Activated gamma-delta T cell treated with Interleukin-2 at 50 U/mL for 16 hours (primary cell): ENCODE data around the gene CTNNA3.

Experiments used
- DNase-seq: peaks from one replicate; pipeline ENCODE4 v3.0.0-alpha.2; 2020

Gene CTNNA3

DNA sequence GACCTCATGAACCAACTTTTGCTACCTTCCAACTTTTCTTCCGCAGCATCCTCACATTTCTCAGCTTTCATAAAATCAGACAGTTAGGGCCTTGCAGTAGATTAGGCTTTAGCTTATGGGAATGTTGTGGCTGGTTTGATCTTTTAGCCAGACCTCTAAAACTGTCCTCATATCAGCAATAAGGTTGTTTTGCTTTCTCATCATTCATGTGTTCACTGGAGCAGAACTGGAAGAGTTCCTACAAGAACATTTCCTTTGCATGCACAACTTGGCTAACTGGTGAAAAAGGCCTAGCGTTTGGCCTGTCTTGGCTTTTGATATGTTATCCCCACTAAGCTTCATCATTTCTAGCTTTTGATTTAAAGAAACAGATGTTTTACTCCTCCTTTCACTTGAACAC, 900.1 kb downstream of the CTNNA3 start:
- DNase-seq: no peak

DNA sequence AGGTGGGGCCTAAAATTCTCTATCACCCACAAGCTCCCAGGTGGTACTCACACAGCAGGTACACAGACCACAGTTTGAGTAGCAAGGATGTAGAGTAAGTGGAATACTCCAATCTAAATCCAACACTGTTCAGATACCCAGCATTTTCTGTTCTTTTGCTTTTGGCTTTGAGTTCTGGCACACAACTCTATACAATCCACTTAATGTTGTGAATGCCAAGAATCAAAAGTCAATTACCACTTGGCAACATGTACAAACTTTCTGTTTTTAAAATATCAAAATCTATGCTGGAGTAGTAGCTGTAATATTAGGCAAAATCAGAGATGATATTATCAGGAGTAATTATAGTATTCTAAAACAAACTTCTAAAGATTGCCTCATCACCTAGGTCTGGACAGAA, 903.6 kb downstream of the CTNNA3 start:
- DNase-seq: no peak

DNA sequence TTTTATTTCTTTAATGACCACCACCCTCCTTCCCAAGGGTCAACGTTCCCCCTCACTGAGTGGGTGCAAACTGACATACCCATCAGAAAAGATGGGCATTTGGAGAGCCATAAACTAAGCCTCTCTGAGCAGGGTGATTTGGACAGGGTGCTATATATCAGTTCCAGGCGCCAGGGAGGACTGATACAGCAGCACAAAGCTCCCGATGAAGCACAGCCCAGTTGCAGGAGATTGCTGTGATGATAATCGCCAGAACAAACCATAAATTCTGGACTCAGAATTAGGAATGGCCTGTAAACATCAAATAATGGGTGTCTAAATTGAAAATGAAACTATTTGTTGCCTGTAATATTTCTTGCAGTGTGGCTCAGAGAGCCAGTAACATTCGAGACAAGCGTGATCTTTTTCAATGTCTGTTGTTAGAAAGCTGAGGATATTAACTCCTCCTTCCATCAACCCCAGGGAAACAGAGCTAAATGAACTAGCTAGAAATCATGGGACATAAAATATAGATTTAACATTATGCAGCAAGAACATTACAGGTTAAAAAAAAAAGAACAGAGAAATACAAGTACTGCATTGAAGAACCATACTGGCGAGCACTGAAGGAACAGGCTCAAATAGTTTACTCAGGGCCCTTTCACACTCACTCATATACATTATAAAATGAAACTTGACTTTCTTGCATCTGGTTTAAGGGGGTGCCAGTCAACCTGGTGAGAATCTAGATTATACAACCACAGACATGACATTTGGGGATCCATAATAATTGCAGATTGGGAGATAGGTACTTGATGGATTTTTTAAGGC, 907.6 kb downstream of the CTNNA3 start:
- no peak for DNase-seq

DNA sequence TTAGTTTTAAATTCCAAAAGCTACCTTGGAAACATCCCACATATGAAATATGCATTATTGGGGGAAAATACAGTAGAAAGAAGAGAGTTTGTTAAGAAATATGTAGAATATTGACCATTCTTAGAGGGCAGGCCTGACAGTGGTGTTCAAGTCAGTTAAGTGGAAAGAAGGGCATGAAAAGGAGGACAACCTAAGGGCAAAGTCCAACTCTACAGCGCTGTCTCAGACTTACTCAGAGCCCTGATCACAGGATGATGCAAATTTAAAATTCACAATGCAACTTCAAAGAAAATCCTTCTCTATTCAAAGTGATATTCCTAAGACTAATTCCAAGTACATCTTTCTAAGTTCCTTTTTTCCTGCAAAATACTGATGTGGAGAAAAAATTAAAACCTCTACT, 909.3 kb downstream of the CTNNA3 start:
- no peak for DNase-seq

DNA sequence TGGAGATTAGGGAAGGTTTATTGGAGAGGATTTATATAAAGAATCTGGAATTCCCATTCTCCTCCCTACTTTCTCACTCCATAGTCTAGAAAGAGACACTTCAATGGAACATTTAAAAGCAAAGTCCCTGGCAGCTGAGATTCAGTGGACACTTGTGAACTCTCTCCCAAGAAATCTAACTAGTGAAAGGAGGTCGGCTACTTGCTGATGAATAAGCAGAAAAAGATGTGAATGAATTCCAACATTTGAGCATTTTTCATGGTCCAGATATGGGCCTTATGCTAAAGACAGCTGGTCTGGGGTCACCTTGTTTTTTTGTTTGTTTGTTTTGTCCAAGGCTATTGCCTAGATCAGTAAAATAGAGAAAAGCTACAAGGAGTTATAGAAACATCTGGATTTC, 911.2 kb downstream of the CTNNA3 start:
- DNase-seq: no peak

DNA sequence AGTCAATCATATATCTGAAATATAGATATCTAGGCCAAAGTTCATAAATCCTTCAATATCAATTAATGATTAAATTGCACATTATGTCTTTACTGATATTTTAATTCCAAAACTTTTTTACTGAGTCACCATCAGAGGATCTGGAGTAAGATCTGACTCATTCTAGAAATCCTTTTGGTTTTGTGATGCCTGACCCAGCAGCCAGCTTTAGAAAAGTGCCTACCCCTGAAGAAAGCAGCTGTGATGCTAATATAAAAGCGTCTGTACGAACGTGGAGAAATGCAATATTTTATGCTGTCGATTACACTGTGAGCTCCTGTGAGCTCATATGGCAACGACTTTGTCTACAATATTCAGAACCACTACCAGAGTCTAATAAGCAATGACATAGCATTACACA, 912.7 kb downstream of the CTNNA3 start:
- no peak for DNase-seq

DNA sequence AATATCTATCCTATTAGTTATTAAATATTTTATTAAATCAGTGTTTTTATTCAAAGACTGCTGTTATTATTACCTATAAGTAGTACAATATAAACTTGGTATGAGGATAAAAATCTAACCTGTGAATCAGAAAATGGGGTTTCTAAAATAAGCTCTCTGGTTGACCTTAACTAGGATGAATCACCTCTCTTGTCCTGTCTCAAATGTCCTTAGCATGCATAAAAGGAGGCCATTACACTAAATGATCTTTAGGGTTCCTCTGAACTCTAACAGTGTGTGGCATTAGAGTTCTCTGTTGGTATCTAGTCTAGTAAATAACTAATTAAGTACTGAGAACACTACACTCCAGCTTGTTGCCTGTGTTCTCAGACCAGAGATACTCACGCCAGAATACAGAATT, 913.2 kb downstream of the CTNNA3 start:
- no peak for DNase-seq

DNA sequence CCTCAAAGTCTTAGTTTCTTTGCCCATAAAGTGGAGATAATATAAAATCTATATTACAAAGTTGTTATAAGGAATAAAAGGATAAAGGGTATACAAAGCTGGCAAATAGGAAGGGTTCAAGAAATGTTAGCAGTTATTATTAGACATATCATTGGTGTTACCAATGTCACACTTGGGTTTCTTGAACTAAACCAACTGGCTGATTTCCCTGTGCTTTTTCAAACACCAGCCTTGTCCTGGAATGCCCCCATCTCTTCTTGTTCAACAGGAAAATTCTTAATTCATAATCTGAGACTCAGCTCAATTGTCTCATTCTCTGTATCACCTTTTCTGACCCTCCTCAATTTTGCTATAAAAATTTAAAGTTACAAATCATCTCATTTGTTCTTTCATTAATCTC, 913.9 kb downstream of the CTNNA3 start:
- no peak for DNase-seq

DNA sequence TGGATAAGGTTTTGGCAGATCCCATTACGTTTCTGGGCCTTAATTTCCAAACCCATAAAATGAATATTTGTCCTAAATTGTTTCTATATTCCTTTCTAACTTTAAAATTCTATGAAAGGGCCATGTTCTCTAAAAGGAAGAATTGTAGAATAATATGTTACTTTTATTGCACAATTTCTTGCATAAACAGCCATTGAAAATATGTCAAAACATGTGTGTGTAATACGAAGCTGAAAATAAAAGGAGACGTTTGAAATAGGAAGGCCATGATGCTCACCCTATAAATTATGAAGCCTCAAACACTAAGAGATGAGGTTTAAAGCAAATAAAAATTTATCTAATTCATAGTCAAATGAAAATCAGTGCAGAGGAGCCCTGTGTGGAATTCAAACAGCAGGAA, 915.2 kb downstream of the CTNNA3 start:
- DNase-seq: no peak

DNA sequence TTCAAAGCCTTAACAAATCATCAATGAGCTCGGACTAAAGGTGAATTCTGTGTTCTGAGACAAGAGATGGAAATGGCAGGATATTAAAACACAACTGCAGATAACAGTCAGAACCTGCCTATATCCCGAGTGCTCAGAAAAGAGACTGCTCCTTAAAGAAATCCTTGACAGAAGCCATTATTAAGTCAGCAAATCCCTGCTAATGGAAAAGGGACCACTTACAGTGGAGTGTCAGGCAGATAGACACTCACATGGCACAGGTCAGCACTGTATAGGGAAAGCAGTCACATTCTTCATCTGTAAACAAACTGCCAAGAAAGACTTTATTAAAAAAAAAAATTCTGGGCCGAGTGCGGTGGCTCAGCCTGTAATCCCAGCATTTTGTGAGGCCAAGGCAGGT, 917.6 kb downstream of the CTNNA3 start:
- DNase-seq: no peak

DNA sequence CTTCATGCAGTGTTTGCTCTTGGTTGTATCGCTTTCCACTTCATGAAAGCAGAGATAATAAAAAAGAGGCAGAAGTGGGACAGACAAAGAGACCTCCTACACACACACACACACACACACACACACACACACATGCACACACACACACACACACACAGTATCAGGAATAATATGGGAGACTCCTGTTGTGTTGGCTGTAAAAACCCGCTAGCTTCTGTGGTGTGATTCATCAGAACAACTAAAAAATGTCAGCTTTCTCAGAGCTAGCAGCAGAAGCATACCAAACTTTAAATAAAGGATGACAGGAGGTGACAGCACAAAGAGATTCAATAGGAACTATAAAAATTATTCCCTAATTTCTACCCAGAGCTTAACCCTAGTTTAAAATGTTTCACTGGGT, 918.3 kb downstream of the CTNNA3 start:
- DNase-seq: no peak

DNA sequence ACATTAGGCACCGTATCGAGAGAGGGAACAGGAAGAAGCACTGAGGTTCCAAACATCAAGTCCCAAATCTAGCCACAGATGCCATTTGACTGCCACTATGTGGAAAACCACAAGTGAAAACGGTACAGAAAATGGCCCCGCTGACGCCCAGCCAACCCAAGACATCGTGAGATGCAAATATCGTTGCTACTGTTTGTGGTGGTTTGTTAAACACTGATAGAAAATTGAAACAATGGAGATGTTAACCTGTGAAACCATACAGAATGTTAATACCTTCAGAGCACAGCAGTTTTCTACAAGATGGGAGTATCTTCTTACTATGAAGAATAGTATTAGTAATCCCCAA, 922.5 kb downstream of the CTNNA3 start:
- DNase-seq: no peak

DNA sequence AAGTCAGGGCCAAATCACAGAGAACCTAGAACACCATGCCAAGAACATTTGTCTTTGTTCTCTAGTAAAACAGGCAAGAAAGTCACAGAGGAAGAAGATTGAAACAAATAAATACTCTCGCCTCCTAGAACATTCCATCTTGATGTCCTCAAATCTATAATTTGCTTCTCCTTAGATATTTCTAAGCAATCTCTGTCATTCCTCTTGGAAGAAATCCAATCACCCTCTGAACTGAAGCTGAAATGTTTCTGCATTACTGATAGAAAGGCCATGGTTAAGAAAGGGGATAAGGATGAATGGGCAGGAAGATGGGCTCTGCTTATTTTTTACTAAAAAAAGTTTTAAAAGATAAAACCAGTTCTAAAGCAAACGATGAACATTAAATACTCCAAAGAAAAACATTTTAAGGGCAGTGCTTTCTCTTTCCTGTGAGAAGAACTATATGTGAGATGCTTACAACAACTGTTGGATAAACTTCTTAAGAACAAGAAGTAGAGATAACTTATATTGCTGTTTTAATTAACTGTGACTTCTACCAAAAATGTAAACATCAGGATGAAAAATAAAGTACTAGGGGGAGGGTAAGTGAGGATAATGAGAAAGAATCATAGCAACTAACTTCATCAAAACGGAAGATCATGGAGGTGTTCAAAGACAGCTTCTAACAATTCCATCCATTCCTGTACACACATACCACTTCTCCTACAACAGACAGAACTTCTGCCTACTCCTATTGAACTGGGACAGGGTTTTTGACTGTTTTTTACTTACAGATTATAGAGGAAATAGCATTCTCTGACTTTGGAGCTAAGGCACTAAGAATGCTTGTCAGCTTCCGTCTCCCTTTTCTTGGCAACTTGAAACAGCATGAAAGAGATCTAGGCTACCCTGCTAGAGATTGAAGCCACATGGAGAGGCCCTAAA, 923.2 kb downstream of the CTNNA3 start:
- no peak for DNase-seq

DNA sequence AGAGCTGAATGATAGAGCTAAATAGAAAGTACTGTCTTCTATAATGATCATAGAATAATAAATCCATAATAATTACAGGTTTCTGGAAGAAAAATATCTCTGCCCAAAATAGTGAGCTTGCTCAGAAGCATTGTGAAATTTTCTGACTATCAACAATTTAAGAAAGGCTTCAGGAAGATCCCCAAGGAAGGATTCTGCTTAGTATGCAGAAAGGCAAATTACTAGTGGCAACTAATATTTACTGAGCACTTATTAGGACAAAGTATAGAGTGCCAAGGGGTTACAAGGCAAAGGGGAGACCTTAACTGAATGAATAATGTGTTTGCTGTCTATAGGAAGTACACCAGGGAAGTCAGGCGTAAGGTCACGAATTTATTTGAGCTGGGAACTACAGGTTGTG, 928.3 kb downstream of the CTNNA3 start:
- DNase-seq: no peak

DNA sequence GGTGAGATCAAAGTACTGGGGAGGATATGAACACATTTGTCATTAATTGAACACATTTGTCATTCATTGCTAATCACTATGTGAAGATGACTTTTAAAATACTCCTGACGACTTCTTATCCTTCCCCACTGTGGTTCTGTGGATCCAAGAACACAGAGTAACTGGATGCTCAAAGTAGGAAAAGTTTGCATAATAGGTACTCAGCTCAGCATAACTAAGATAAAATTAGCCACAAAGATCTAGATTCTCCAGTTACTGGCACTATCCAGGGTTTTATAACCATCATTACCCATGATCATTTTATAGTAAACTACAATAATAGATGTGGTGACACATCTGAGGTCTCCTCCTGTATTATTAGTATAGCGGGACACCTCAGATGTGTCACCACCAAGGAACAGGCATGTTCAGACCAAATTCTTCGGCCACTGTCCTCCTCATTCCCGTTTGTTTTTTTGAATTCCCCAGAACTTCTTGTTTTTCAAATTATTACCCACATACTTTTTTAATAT, 933.7 kb downstream of the CTNNA3 start:
- DNase-seq: no peak

DNA sequence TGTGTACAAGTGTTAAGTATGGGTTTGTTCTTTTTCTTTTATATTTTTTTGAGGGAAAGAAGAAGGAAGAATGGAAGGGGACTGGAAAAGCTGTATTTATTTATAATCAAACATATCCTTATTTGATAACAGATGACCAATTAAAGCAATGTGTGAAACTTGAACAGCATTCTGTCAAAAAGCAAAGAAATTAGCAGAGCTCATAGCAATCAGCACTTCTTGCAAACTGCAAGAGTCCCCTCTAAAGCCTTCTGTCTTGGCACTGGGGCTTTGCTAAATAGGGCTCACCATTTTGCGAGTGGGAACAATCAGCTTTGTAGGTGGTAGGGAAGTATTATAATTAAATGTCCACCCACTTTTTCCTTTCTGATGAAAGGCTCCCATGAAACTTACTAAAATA, 935.1 kb downstream of the CTNNA3 start:
- no peak for DNase-seq

DNA sequence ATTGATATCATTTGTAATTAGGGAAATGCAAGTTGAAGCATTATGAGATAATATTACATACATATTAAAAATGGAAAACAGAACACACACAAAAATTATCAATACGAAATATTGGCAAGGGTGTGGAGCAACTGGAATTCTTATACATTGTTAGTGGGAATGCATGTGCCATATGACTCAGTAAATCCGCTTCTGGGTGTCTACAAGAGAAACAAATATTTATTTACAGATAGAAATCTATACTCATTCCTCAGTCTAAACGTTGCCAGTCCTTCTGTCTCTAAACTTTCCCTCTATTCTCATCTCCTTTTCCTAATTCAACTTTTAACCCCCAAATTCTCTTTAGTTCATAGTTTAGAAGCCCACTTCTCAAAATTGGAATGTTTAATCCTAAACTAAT, 940.5 kb downstream of the CTNNA3 start:
- no peak for DNase-seq

DNA sequence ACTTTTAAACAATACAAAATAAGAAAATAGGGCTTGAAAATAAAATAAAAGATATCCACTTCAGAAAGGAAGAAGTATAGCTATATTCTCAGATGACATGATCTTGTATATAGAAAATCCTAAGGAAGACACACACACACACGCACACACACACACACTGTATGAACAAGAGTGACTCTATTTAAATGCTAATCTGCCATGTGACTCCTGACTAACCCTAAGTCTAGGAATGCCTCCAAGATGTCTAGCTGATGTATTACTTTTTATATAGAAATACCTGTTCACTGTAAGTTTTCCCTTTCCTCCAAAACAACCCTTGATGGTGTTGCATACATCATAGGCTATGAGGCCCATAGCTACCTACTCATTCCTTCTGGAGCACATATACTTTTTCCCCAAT, 943.3 kb downstream of the CTNNA3 start:
- no peak for DNase-seq

DNA sequence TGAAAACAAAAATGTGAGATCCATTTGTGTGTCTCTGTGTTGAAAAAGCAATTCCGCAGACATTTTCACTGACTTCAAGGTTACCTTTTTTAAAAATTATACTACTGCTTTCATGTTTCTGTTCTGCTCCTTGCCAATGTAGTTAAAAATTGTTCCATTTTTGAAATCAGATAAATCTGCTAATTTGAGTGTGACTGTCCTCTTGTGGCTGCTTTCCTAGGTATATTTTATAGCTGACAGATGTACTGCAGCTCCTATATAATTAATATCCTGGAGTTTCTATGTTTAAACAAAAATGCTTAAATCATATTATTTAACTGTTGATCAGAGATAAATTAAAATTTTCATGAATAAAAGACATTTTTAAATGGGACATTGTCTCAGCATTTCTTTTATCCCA, 947.8 kb downstream of the CTNNA3 start:
- DNase-seq: no peak

DNA sequence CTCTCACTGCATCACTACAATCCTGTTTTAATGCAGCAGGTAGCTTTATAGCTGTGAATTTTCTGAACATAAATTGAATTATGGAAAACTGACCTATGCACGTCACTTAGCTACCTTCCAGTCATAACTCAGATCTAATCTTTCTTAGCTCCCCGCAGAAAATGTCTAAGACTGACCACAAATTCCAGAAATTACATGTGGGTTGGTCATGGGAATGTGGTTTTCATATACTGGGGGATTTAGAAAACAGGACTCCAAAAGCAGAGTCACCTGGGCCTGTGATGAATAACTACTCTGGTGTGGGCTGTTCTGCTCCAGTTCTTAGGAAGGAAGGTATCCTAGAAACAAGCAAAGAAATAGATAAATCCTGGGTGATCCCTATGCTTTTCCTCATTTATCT, 948.5 kb downstream of the CTNNA3 start:
- DNase-seq: no peak

DNA sequence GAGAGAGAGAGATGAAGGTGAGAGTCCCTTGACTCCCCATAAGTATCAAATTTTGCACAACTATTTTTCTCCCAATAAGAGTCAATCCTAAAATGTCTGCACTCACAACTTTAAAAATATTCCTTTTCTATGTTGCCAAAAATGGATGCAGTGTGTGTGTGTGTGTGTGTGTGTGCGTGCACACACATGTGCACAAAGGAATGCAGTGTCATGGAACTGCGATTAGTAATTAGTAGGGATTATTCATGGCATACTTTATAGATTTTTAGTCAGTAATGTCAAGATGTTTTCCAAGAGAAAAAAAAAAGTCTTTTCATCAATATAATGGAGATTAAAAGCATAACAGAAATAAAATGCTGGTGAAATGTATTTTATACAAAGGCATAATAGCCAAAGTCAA, 949.3 kb downstream of the CTNNA3 start:
- no peak for DNase-seq

DNA sequence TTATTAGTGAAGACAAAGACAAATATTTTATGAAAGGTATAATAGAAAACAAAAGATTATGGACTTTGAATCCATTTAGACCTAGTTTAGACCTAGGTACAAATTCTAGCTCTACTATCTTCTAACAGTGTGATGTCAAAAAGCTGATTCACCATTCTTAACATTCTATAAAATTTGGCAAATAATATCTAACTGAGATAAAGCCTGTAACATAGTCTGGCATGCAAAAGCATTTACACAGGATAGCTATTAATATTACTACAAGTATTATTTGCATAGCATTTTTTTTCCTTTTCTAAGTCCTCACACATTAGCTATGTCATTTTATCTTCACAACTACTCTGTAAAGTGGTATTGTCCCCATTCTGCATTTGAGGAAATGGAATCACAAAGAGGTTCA, 949.7 kb downstream of the CTNNA3 start:
- no peak for DNase-seq

DNA sequence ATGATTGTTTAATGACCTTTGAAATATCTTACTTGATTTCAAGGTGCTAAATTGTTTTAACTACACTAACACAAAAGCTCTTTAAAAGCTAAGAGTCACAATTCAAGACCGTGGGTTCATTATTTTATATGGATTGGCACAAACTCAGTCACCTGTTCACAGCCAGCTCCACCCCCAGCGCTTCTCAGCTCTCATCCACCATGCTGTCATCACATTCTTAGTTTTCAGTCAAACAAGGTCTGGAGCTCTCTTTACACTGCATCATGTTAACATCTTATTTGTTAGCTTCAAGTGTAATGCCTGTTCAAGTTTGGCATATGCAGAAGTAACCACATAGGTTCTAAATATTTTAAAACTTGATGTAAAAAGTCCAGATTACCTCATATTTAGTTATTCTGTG, 951.1 kb downstream of the CTNNA3 start:
- DNase-seq: no peak

DNA sequence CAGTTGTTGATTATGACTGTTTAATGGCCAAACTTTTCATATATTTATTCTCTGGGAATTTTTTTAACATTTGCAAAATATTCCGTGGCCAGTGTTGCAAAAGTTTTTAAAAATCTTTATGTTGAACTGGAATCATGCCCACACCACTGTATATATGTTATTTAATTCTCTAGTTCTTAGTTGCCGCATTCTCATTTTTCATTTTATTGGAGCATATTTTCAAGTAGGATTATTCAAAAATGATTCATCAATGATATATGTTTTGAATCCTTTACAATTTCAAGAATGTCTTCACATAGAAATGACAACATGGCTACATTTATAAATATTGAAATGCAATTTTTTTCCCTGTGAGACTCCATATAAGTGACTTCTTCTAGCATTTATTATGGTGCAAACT, 958.8 kb downstream of the CTNNA3 start:
- no peak for DNase-seq
